Upper lobe of right lung (tissue), 1 donor: ENCODE measurements around the gene TGFBR3. TPM values are rescaled to one million over a fixed set of nuclear protein-coding genes. Genes with fewer than 3 reads are reported as not detected.
"Not testable (repeated sequence)": the region's sequence is repeated elsewhere in the genome, so short reads cannot be mapped to it uniquely, and the experiment has no call there.

ENCODE experiments used
- ATAC-seq: fragments of 200-7000 bp; cut with Tn5 transposase; one replicate; pipeline ENCODE4 v1.9.1; 2020; ENCODE audit warnings: mild to moderate bottlenecking, moderate library complexity
- DNase-seq: peaks from one replicate; pipeline ENCODE4 v3.0.0-alpha.2; 2020
- H3K27ac ChIP-seq: fragments of 200-600 bp; one replicate; pipeline ENCODE4 v1.8.0; 2022
- H3K27me3 ChIP-seq: fragments of 200-600 bp; one replicate; pipeline ENCODE4 v1.8.0; 2022; ENCODE audit warnings: mild to moderate bottlenecking
- H3K36me3 ChIP-seq: fragments of 200-600 bp; one replicate; pipeline ENCODE4 v1.8.0; 2022
- H3K4me1 ChIP-seq: fragments of 200-600 bp; one replicate; pipeline ENCODE4 v1.8.0; 2022
- H3K4me3 ChIP-seq: fragments of 200-600 bp; one replicate; pipeline ENCODE4 v1.8.0; 2022; ENCODE audit warnings: mild to moderate bottlenecking
- H3K9me3 ChIP-seq: fragments of 200-600 bp; one replicate; pipeline ENCODE4 v1.8.0; 2022
- intact Hi-C: fragments of 100-400 bp; cut with DNase I; formaldehyde crosslinking; loops from one replicate; pipeline ENCODE4 v1.11.0; 2022
- total RNA-seq: library from RNA; stranded (reverse); fragmentation: NEBNext Ultra II Directional; extraction: Animal tissue kit (Norgen Biotek cat#: 25700); gene quantifications from one replicate; pipeline ENCODE4 v1.2.1, GENCODE V29; 2021
- TF ChIP-seq, protein P1 (sequence below): fragments of 200-600 bp; IDR thresholded peaks from one replicate; pipeline ENCODE4 v1.8.0; 2022; ENCODE audit warnings: antibody characterized with exemption
- donor health status: DM: no; HTN: yes; CAD: no; lungs with severe emphysema.

TGFBR3 gene
- total RNA-seq, 1 donor from 2014 or later: 55.9 TPM

DNA sequence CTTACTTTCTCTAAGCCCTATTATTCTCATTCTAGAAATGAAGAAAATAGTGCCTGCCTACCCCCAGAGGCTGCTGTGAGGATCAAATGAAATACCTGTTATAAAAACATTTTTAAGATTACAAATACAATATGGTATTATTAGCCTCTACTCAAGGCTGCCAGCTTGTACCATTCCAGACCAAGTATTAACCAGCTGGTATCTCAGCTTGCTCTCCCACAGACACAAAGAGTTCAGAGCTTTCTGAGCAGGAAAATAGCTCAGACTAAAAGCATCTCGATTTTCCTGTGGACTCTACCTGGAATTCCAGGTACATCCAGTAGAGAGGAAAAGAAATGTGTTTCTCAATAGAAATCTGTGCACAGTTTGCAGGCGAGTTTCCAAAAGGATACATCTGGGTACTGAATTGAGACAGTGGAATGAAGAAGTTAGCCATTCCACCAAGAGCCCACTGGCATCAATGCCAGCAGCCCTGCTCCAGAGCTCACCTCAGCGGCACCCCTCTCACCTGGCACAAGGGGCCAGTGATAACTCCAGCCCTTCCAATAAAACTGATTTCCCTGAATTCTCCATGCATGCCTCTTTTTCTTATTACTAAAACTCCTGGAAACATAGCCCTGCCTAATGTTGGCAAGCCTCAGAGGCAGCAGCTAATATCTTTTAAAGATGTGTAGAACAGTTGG is 31.0 kb downstream of the TGFBR3 start:
- H3K4me1 ChIP-seq: peaks cover 13% of the 10 kb centered on the region
- no peak overlapping the region for H3K4me3 ChIP-seq
- H3K27ac ChIP-seq: no peak overlapping the region
- H3K9me3 ChIP-seq: no peaks in the 10 kb centered on the region
- H3K27me3 ChIP-seq: no peaks in the 10 kb centered on the region
- TF ChIP-seq, protein P1, sequence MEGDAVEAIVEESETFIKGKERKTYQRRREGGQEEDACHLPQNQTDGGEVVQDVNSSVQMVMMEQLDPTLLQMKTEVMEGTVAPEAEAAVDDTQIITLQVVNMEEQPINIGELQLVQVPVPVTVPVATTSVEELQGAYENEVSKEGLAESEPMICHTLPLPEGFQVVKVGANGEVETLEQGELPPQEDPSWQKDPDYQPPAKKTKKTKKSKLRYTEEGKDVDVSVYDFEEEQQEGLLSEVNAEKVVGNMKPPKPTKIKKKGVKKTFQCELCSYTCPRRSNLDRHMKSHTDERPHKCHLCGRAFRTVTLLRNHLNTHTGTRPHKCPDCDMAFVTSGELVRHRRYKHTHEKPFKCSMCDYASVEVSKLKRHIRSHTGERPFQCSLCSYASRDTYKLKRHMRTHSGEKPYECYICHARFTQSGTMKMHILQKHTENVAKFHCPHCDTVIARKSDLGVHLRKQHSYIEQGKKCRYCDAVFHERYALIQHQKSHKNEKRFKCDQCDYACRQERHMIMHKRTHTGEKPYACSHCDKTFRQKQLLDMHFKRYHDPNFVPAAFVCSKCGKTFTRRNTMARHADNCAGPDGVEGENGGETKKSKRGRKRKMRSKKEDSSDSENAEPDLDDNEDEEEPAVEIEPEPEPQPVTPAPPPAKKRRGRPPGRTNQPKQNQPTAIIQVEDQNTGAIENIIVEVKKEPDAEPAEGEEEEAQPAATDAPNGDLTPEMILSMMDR: no peak
- H3K36me3 ChIP-seq: no peaks in the 10 kb centered on the region
- intact Hi-C loops: no loop called here
- ATAC-seq (no peak), DNase-seq (no peak)

DNA sequence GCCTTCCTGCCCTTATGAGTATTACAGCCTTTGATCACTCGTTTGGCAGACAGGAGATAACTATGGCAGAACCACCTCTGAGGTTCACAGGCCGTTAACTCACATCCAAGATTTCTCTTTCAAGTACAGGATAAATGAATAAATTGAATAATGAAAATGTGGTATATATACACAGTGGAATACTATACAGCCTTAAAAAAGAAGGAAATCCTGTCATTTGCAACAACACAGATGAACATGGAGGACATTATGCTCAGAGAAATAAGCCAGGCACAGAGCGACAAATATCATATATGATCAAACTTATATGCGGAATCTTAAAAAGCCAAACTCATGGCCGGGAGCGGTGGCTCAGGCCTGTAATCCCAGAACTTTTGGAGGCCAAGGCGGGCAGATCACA is 32.6 kb downstream of the TGFBR3 start:
- H3K4me1 ChIP-seq: peaks cover 13% of the 10 kb centered on the region
- TF ChIP-seq, protein P1: no peak
- DNase-seq (no peak), ATAC-seq (no peak)
- no peaks in the 10 kb centered on the region for H3K36me3 ChIP-seq
- no peaks in the 10 kb centered on the region for H3K27me3 ChIP-seq
- intact Hi-C loops: no loop called here
- H3K9me3 ChIP-seq: no peaks in the 10 kb centered on the region
- no peak overlapping the region for H3K4me3 ChIP-seq
- no peak overlapping the region for H3K27ac ChIP-seq

DNA sequence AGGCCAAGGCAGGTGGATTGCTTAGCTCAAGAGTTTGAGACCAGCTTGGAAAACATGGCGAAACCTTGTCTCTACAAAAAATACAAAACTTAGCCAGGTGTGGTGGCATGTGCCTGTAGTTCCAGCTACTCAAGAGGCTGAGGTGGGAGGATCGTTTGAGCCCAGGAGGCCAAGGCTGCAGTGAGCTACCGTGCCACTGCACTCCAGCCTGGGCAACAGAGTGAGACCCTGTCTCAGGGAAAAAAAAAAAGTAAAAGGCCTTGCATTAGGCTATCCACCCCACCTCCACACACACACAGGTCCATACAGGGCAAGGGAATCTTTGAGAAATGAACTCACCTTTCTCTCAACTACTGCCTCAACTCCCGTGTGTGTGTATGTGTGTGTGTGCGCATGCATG is 33.9 kb downstream of the TGFBR3 start:
- Histone ChIP-seq H3K27ac (peak overlapping the region; percentile 79), H3K4me1 (peaks cover 13% of the 10 kb centered on the region)
- intact Hi-C loops, H3K27me3 ChIP-seq, H3K4me3 ChIP-seq, DNase-seq, H3K9me3 ChIP-seq, ATAC-seq, H3K36me3 ChIP-seq: not testable (repeated sequence)

DNA sequence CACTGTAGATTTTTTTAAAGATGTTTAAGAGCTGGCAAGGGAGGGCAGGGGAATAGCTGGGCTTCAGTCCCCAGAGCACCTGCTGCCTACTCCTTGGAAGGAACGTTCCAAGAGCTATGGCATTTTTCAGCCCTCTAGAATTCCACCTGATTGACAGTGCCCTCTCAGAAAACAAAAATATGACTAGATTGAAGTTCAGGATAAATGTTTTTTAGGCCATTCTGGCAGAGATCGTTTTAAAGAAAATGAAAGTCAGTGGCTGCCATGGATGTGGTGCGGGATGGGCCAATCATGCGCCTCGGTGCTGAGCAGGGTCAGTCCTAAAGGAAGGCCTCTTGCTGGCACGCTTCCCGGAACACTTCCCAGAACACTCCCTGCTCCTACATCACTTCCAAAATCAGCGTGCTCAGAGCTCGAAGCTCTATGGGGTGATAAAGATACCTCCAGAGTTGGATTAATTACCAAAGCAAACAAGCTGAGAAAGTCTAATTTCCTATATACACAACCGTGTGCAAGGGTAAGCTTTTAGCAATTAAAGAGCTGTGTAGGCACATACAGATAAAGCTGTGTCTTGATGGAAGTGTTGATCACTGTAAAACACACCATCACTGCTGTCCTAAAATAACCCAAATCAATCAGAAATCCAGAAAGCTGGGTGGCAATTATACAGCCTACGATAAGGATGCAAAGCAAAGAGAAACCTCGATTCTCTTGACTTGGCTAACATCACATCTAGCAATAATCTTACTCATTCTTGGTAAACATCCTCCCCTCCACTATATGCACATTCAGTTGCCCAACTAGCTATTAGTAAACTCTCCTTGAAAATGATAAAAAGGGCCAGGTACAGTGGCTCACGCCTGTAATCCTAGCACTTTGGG is 34.6 kb downstream of the TGFBR3 start:
- peak; percentile 95 for ATAC-seq

DNA sequence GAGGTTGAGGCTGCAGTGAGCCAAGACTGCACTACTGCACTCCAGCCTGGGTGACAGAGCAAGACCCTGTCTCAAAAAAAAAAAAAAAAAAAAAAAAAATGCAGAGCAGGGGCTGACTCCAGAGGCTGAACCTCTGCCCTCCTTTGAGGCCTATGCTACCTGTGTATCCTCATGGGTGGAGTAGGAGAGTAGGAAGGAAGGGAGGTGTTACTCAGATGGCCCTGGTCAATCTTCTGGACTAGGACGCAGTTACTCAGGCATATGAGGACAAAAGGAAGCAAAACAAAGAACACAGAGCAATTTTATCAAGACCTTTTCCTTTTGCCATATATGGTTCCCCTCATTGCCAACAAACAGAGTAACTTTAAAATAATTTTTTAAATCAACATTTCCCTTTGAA is 35.2 kb downstream of the TGFBR3 start:
- no peaks in the 10 kb centered on the region for H3K27me3 ChIP-seq
- no peaks in the 10 kb centered on the region for H3K9me3 ChIP-seq
- peaks cover 25% of the 10 kb centered on the region for H3K4me1 ChIP-seq
- intact Hi-C loops: no loop called here
- ATAC-seq (no peak), DNase-seq (no peak)
- peak overlapping the region; percentile 28 for H3K4me3 ChIP-seq
- no peaks in the 10 kb centered on the region for H3K36me3 ChIP-seq
- peak overlapping the region; percentile 79 for H3K27ac ChIP-seq
- TF ChIP-seq, protein P1: no peak

More for the DNA sequence above, 34.6 kb downstream of the TGFBR3 start:
- peak overlapping the region; percentile 79 for H3K27ac ChIP-seq
- H3K36me3 ChIP-seq: no peaks in the 10 kb centered on the region
- peak; percentile 92 for DNase-seq
- TF ChIP-seq, protein P1: no peak
- H3K27me3 ChIP-seq: no peaks in the 10 kb centered on the region
- H3K4me1 ChIP-seq: peaks cover 19% of the 10 kb centered on the region
- no peaks in the 10 kb centered on the region for H3K9me3 ChIP-seq
- peak overlapping the region; percentile 28 for H3K4me3 ChIP-seq
- intact Hi-C loops: no loop called here

DNA sequence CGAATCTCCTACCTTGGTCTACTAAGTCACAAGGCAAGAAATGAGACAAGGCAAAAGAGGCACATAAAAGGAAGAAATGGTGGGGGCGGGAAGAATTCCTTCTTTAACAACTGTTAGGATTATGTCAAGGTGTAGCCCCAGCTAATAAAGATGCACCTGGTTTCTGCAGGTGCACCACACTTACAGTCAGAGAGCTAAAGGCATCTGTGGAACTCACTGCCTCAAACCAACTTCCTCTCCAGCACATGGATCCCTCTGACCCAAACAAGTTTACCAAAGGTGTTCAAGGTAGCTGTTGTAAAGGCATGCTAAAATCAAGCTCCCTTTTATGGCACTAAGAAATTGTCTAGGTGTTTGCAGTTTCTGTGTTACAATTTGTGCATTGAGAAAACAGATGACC is 38.1 kb downstream of the TGFBR3 start:
- TF ChIP-seq, protein P1: no peak
- no peak overlapping the region for H3K27ac ChIP-seq
- DNase-seq (no peak), ATAC-seq (no peak)
- no peaks in the 10 kb centered on the region for H3K27me3 ChIP-seq
- peaks cover 39% of the 10 kb centered on the region for H3K4me1 ChIP-seq
- H3K36me3 ChIP-seq: no peaks in the 10 kb centered on the region
- no peak overlapping the region for H3K4me3 ChIP-seq
- H3K9me3 ChIP-seq: no peaks in the 10 kb centered on the region
- intact Hi-C loops: no loop called here
